Endothelial cell of umbilical vein (primary cell): Measurements from ENCODE around the gene BABAM2. TPM values are rescaled to one million over a fixed set of nuclear protein-coding genes. Genes with fewer than 3 reads are reported as not detected.

Experiments
- BruUV-seq: library from RNA; stranded (reverse); fragments of 400-500 nt; replicated peaks from 2 replicates; lab custom pipeline; 2021; lab: Mats Ljungman, UMichigan
- CTCF ChIA-PET: fragments of 300-600, 350-600 bp; sonication (Branson Sonifier 250); formaldehyde crosslinking; loops from one replicate; lab custom pipeline; 2021; ENCODE audit warnings: antibody characterized with exemption, inconsistent platforms; lab: Charles Lee
- POLR2A ChIA-PET: fragments of 300-600, 350-600 bp; sonication (Branson Sonifier 250); formaldehyde crosslinking; loops from one replicate; lab custom pipeline; 2021; ENCODE audit warnings: antibody characterized with exemption, inconsistent platforms; lab: Charles Lee
- DNase-seq: peaks from one replicate; pipeline ENCODE4 v3.0.0-alpha.2; 2011; ENCODE audit warnings: low read depth, low spot score
- FAIRE-seq: peaks from 2 replicates; lab custom pipeline; 2011; peaks lifted over from hg19 to GRCh38; lab: Jason Lieb, UNC
- H2AFZ ChIP-seq: 2 replicates; pipeline ENCODE4 v1.6.0; 2012; ENCODE audit warnings: low read depth, low read length, control low read depth, inconsistent platforms
- H3K27ac ChIP-seq: 2 replicates; pipeline ENCODE4 v1.5.1; 2011; ENCODE audit warnings: low read depth, mild to moderate bottlenecking, control low read depth, low read length, moderate library complexity; ENCODE audit not compliant: insufficient read depth
- H3K27me3 ChIP-seq, 2 experiments: 2 replicates each; pipeline versions ENCODE4 v1.6.0 to v1.6.1; 2011; ENCODE audit warnings: low read length in 2 of 2, mixed read lengths in 1 of 2; ENCODE audit not compliant: control insufficient read depth in 2 of 2, insufficient read depth in 2 of 2
- H3K36me3 ChIP-seq, 2 experiments: 2 replicates in 1 of 2; 3 replicates in 1 of 2; pipeline ENCODE4 v1.5.1; 2011; ENCODE audit warnings: low read length in 2 of 2, mild to moderate bottlenecking in 1 of 2, moderate library complexity in 1 of 2; ENCODE audit not compliant: control insufficient read depth in 2 of 2, insufficient read depth in 2 of 2; ENCODE audit errors: extremely low read depth in 1 of 2
- H3K4me1 ChIP-seq: 3 replicates; pipeline ENCODE4 v1.5.1; 2011; ENCODE audit warnings: mild to moderate bottlenecking, low read length; ENCODE audit not compliant: control insufficient read depth, insufficient read depth; ENCODE audit errors: extremely low read depth
- H3K4me2 ChIP-seq: 2 replicates; pipeline ENCODE4 v1.6.1; 2011; ENCODE audit warnings: low read length, control low read depth, mixed read lengths; ENCODE audit not compliant: insufficient read depth
- H3K4me3 ChIP-seq, 3 experiments: fragments of 200-600 bp in 1 of 3; sonication (generic), shearing (Covaris generic) in 1 of 3; replicated peaks in 1 of 3; 2 replicates each; pipeline ENCODE4 v1.5.1; 2011 to 2016; ENCODE audit warnings: control low read depth in 3 of 3, low read length in 3 of 3, mild to moderate bottlenecking in 2 of 3, inconsistent platforms in 1 of 3, low read depth in 1 of 3, moderate library complexity in 1 of 3; ENCODE audit not compliant: insufficient read depth in 1 of 3
- H3K79me2 ChIP-seq: 2 replicates; pipeline ENCODE4 v1.6.0; 2012; ENCODE audit warnings: low read length, inconsistent platforms; ENCODE audit not compliant: control insufficient read depth, insufficient read depth
- H3K9ac ChIP-seq: replicated peaks from 2 replicates; pipeline ENCODE3; 2011; ENCODE audit warnings: low read length, control low read depth; ENCODE audit not compliant: insufficient read depth; ENCODE audit errors: extremely low read depth
- H3K9me1 ChIP-seq: replicated peaks from 3 replicates; pipeline ENCODE4 v1.6.0; 2011; ENCODE audit warnings: mild to moderate bottlenecking, low read length; ENCODE audit not compliant: control insufficient read depth, insufficient read depth; ENCODE audit errors: extremely low read depth
- H3K9me3 ChIP-seq: replicated peaks from 2 replicates; pipeline ENCODE4 v1.5.1; 2012; ENCODE audit warnings: low read length, inconsistent platforms; ENCODE audit not compliant: control insufficient read depth, insufficient read depth
- H4K20me1 ChIP-seq: replicated peaks from 2 replicates; pipeline ENCODE3; 2011; ENCODE audit warnings: mild to moderate bottlenecking, low read length; ENCODE audit not compliant: control insufficient read depth, insufficient read depth; ENCODE audit errors: extremely low read depth
- CTCF ChIP-seq, 2 donors: IDR thresholded peaks; 1 replicate in 1 of 2; 2 replicates in 1 of 2; pipeline ENCODE4 v1.5.1; 2011; ENCODE audit warnings: low read length in 2 of 2, mild to moderate bottlenecking in 2 of 2, moderate library complexity in 2 of 2, control low read depth in 1 of 2, inconsistent platforms in 1 of 2, low read depth in 1 of 2; ENCODE audit not compliant: insufficient read depth in 1 of 2; ENCODE audit errors: extremely low read depth in 1 of 2
- EZH2 ChIP-seq: IDR thresholded peaks from 2 replicates; pipeline ENCODE4 v1.6.1; 2012; ENCODE audit warnings: borderline replicate concordance, low read depth, mild to moderate bottlenecking, moderate library complexity, low read length, inconsistent platforms; ENCODE audit not compliant: severe bottlenecking
- FOS ChIP-seq: IDR thresholded peaks from 2 replicates; pipeline ENCODE4 v1.6.1; 2011; ENCODE audit warnings: mild to moderate bottlenecking, low read length, moderate library complexity, borderline replicate concordance; ENCODE audit not compliant: insufficient read depth
- GATA2 ChIP-seq: IDR thresholded peaks from 2 replicates; pipeline ENCODE4 v1.7.0; 2011; ENCODE audit warnings: low read depth, mild to moderate bottlenecking, moderate library complexity, mixed read lengths, low read length; ENCODE audit not compliant: insufficient read length, insufficient read depth
- JUN ChIP-seq: IDR thresholded peaks from 2 replicates; pipeline ENCODE4 v1.6.1; 2011; ENCODE audit warnings: borderline replicate concordance, low read depth; ENCODE audit not compliant: insufficient read length, insufficient read depth
- MYC ChIP-seq: IDR thresholded peaks from one replicate; pipeline ENCODE4 v1.6.1; 2011; ENCODE audit warnings: mild to moderate bottlenecking, low read depth, low read length
- dilution Hi-C: fragments of 300-500 bp; cut with MboI; formaldehyde crosslinking; loops from one replicate; pipeline ENCODE4 v1.15.0; 2019; ENCODE audit warnings: low sequenced_read_pairs; ENCODE audit not compliant: extremely low pct_ligation_motif_present
- intact Hi-C: fragments of 100-400 bp; cut with micrococcal nuclease; formaldehyde crosslinking; loops from one replicate; pipeline ENCODE4 v1.10.0; 2022
- polyA plus RNA-seq, 4 experiments: library from polyadenylated mRNA; depleted of rRNA in 3 of 4; stranded (reverse) in 3 of 4; unstranded in 1 of 4; fragments of >200 nt; gene quantifications; 2 replicates each; pipeline versions ENCODE4 v1.2.1 to v1.2.3, GENCODE V29; 2011 to 2012; ENCODE audit warnings: missing spikeins in 1 of 4
- total RNA-seq: library from RNA; stranded (reverse); gene quantifications from 2 replicates; pipeline ENCODE4 v1.2.3, GENCODE V29; 2021
- TF ChIP-seq, protein P1 (sequence below): IDR thresholded peaks from 2 replicates; pipeline ENCODE4 v1.6.1; 2011; ENCODE audit not compliant: insufficient read depth, insufficient read length

BABAM2 gene
- total and polyA plus RNA-seq, 2 donors (not counting 3 experiments of a cell fraction or from before 2014, with no cell fraction given): 19.9 to 27.6 TPM

GRCh38 chr2:28271919-28272250, 381.4 kb downstream of the BABAM2 start:
- TF ChIP-seq GATA2 (no peak), JUN (no peak), EZH2 (no peak), CTCF (IDR thresholded peaks at IDR 0.05; ENCODE audit: extremely low read depth in 1 of 2, insufficient read depth in 1 of 2, low read depth in 1 of 2, low read length in 2 of 2) (no peak)
- H3K27ac ChIP-seq: no peak overlapping the region
- no peaks in the 10 kb centered on the region for H3K36me3 ChIP-seq
- no peak overlapping the region for H3K4me3 ChIP-seq
- H2AFZ ChIP-seq: no peak overlapping the region
- ChIA-PET CTCF (interaction anchor here (1.7 kb wide), 1 partner anchor 18 kb away, joined by 3 read pairs; no protein-coding TSS in a partner anchor), POLR2A (no interaction called here)
- intact Hi-C loops (loop anchor here (5.0 to 10.0 kb wide), 2 partner anchors 497 to 570 kb away; partner anchors contain the start of gene MRPL33), dilution Hi-C loops (no loop called here)
- H3K27me3 ChIP-seq: no peaks in the 10 kb centered on the region
- peaks cover 33% of the 10 kb centered on the region for H3K4me1 ChIP-seq
- H3K4me2 ChIP-seq: no peak overlapping the region
- no peak for FAIRE-seq
- H3K9me1 ChIP-seq: no peaks in the 10 kb centered on the region
- no TSS peak for BruUV-seq
- no peaks in the 10 kb centered on the region for H4K20me1 ChIP-seq
- no peaks in the 10 kb centered on the region for H3K9me3 ChIP-seq
- H3K9ac ChIP-seq: no peak overlapping the region
- no peaks in the 10 kb centered on the region for H3K79me2 ChIP-seq
- no peak for DNase-seq

DNA sequence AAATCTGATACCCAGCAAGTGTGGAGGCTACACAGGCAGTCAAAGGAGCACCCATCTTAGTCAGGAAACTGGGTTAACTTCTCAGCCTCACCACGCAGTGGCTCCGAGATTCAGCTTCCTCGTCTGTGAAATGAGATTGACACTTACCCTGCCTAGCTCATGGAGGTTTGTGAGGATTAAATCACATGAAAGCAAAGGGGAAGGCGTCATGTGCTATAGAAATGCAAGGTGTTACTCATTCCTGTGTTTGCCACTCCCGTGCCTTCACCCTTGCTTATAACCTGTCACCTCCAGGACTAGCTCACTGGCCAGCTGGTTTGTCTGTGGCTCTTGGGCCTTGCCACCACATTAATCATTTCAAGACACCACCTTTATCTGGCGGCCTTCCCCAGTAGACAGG, 383.2 kb downstream of the BABAM2 start:
- Histone ChIP-seq H3K27me3 (no peaks in the 10 kb centered on the region), H3K9ac (no peak overlapping the region), H3K9me3 (no peaks in the 10 kb centered on the region), H3K36me3 (no peaks in the 10 kb centered on the region), H2AFZ (no peak overlapping the region), H4K20me1 (no peaks in the 10 kb centered on the region), H3K4me1 (peaks cover 37% of the 10 kb centered on the region), H3K9me1 (no peaks in the 10 kb centered on the region), H3K4me2 (no peak overlapping the region), H3K27ac (no peak overlapping the region), H3K4me3 (no peak overlapping the region), H3K79me2 (no peaks in the 10 kb centered on the region)
- POLR2A ChIA-PET: interaction anchor here (0.6 kb wide), 1 partner anchor 480 kb away, joined by 3 read pairs; no protein-coding TSS in a partner anchor
- TF ChIP-seq FOS: no peak
- TF ChIP-seq JUN: no peak
- no peak for TF ChIP-seq GATA2
- no peak for TF ChIP-seq MYC
- no peak for TF ChIP-seq CTCF (IDR thresholded peaks at IDR 0.05; ENCODE audit: extremely low read depth in 1 of 2, insufficient read depth in 1 of 2, low read depth in 1 of 2, low read length in 2 of 2)
- TF ChIP-seq EZH2: no peak
- TF ChIP-seq, protein P1, sequence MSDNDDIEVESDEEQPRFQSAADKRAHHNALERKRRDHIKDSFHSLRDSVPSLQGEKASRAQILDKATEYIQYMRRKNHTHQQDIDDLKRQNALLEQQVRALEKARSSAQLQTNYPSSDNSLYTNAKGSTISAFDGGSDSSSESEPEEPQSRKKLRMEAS: no peak
- intact Hi-C loops: loop anchor here (2.0 to 10.0 kb wide), 5 partner anchors 171 to 571 kb away; partner anchors contain the start of genes BABAM2, MRPL33 and RBKS
- FAIRE-seq (no peak), DNase-seq (no peak)
- dilution Hi-C loops: no loop called here
- CTCF ChIA-PET: interaction anchor here (0.8 to 2.5 kb wide), 3 partner anchors 24 to 551 kb away, joined by 3 to 7 read pairs (median 3); no protein-coding TSS in a partner anchor
- BruUV-seq: no TSS peak
